Measurements from ENCODE around the gene TRAF1.

TRAF1 gene

GRCh38 chr9:120875643-120875953, 51.0 kb downstream of the TRAF1 start:
- no peak for TF ChIP-seq CTCF (IDR thresholded peaks at IDR 0.05; ENCODE audit: insufficient read depth, low read depth, low read length, missing control alignments)
- no peak overlapping the region for H3K4me3 ChIP-seq (ENCODE audit: low read length)
- DNase-seq (ENCODE audit: low read depth), result no peak

GRCh38 chr9:120875195-120875565, 51.4 kb downstream of the TRAF1 start:
- TF ChIP-seq CTCF (IDR thresholded peaks at IDR 0.05; ENCODE audit: insufficient read depth, low read depth, low read length, missing control alignments), result no peak
- no peak for DNase-seq (ENCODE audit: low read depth)
- no peak overlapping the region for H3K4me3 ChIP-seq (ENCODE audit: low read length)

- DNase-seq (ENCODE audit: low read depth), result no peak
- TF ChIP-seq CTCF (IDR thresholded peaks at IDR 0.05; ENCODE audit: insufficient read depth, low read depth, low read length, missing control alignments), result no peak
- no peak overlapping the region for H3K4me3 ChIP-seq (ENCODE audit: low read length)
Measured at GRCh38 chr9:120874226-120875194, 52.1 kb downstream of the TRAF1 start.

- peak; percentile 89 for DNase-seq (ENCODE audit: low read depth)
- H3K4me3 ChIP-seq (ENCODE audit: low read length), result no peak overlapping the region
- TF ChIP-seq CTCF (IDR thresholded peaks at IDR 0.05; ENCODE audit: insufficient read depth, low read depth, low read length, missing control alignments), result no peak
Measured at GRCh38 chr9:120873512-120873911, 53.1 kb downstream of the TRAF1 start.

GRCh38 chr9:120872791-120873502, 53.6 kb downstream of the TRAF1 start:
- TF ChIP-seq CTCF (IDR thresholded peaks at IDR 0.05; ENCODE audit: insufficient read depth, low read depth, low read length, missing control alignments), result no peak
- DNase-seq (ENCODE audit: low read depth), result no peak
- H3K4me3 ChIP-seq (ENCODE audit: low read length), result no peak overlapping the region

- TF ChIP-seq CTCF (IDR thresholded peaks at IDR 0.05; ENCODE audit: insufficient read depth, low read depth, low read length, missing control alignments), result no peak
- no peak overlapping the region for H3K4me3 ChIP-seq (ENCODE audit: low read length)
- DNase-seq (ENCODE audit: low read depth), result no peak
Measured at GRCh38 chr9:120870206-120870605, 56.4 kb downstream of the TRAF1 start.
